ENCODE measurements around the gene PTPN1. TPM values are rescaled to one million over a fixed set of nuclear protein-coding genes. Genes with fewer than 3 reads are reported as not detected.

PTPN1 gene
- total RNA-seq, 2 donors from 2014 or later: 33.2 to 37.9 TPM

GRCh38 chr20:50510706-50511542 is 741 bp downstream of the PTPN1 start:
- Histone ChIP-seq H3K9ac (ENCODE audit: low read depth in 2 of 2, low read length in 2 of 2) (peak overlapping the region; percentile 88 to 100), H3K9me3 (no peaks in the 10 kb centered on the region), H3K4me1 (peaks cover 8% of the 10 kb centered on the region), H3K4me3 (peak overlapping the region; percentile 98), H3K27ac (peak overlapping the region; percentile 84), H3K27me3 (no peaks in the 10 kb centered on the region), H3K36me3 (no peaks in the 10 kb centered on the region)
- intact Hi-C loops (cut with DNase I): no loop called here
- peak; percentile 43 for DNase-seq
- TF ChIP-seq CTCF (IDR thresholded peaks at IDR 0.05): no peak

GRCh38 chr20:50512323-50512722 is 2.1 kb downstream of the PTPN1 start:
- H3K27ac ChIP-seq: no peak overlapping the region
- no peak for DNase-seq
- no peaks in the 10 kb centered on the region for H3K36me3 ChIP-seq
- peak overlapping the region; percentile 29 to 88 for H3K9ac ChIP-seq (ENCODE audit: low read depth in 2 of 2, low read length in 2 of 2)
- TF ChIP-seq CTCF (IDR thresholded peaks at IDR 0.05): no peak
- peak overlapping the region; percentile 98 for H3K4me3 ChIP-seq
- peaks cover 13% of the 10 kb centered on the region for H3K4me1 ChIP-seq
- intact Hi-C loops (cut with DNase I): no loop called here
- H3K9me3 ChIP-seq: no peaks in the 10 kb centered on the region
- H3K27me3 ChIP-seq: no peaks in the 10 kb centered on the region

- no peaks in the 10 kb centered on the region for H3K27me3 ChIP-seq
- intact Hi-C loops (cut with DNase I): no loop called here
- no peaks in the 10 kb centered on the region for H3K36me3 ChIP-seq
- TF ChIP-seq CTCF (IDR thresholded peaks at IDR 0.05): no peak
- no peak for DNase-seq
- no peaks in the 10 kb centered on the region for H3K9me3 ChIP-seq
- no peak overlapping the region for H3K4me3 ChIP-seq
- H3K4me1 ChIP-seq: peaks cover 17% of the 10 kb centered on the region
- peak overlapping the region; percentile 1 for H3K27ac ChIP-seq
- H3K9ac ChIP-seq (ENCODE audit: low read depth in 2 of 2, low read length in 2 of 2): peak overlapping the region in 1 of 2 donors; percentile 48
Measured at GRCh38 chr20:50513169-50514034, 3.2 kb downstream of the PTPN1 start.

- no peak for TF ChIP-seq CTCF (IDR thresholded peaks at IDR 0.05)
- Histone ChIP-seq H3K4me3 (no peak overlapping the region), H3K27me3 (no peaks in the 10 kb centered on the region), H3K27ac (no peak overlapping the region), H3K4me1 (peaks cover 18% of the 10 kb centered on the region), H3K9me3 (no peaks in the 10 kb centered on the region), H3K36me3 (no peaks in the 10 kb centered on the region), H3K9ac (ENCODE audit: low read depth in 2 of 2, low read length in 2 of 2) (no peak overlapping the region)
- DNase-seq: no peak
- intact Hi-C loops (cut with DNase I): no loop called here
Measured at GRCh38 chr20:50514035-50514337, 3.8 kb downstream of the PTPN1 start.

- Histone ChIP-seq H3K27ac (no peak overlapping the region), H3K4me3 (no peak overlapping the region), H3K9ac (ENCODE audit: low read depth in 2 of 2, low read length in 2 of 2) (peak overlapping the region in 1 of 2 donors; percentile 29), H3K4me1 (peaks cover 24% of the 10 kb centered on the region), H3K27me3 (no peaks in the 10 kb centered on the region), H3K9me3 (no peaks in the 10 kb centered on the region), H3K36me3 (no peaks in the 10 kb centered on the region)
- no peak for TF ChIP-seq CTCF (IDR thresholded peaks at IDR 0.05)
- intact Hi-C loops (cut with DNase I): no loop called here
- DNase-seq: no peak
Measured at GRCh38 chr20:50514750-50515149, 4.6 kb downstream of the PTPN1 start.

Data from colonic mucosa (tissue), 4 donors.